H9 (cell line): ENCODE measurements around the gene CDC16. TPM values are rescaled to one million over a fixed set of nuclear protein-coding genes. Genes with fewer than 3 reads are reported as not detected.

Experiments
- DNase-seq: peaks from one replicate; pipeline ENCODE4 v3.0.0-alpha.2; 2017
- H2AFZ ChIP-seq: one replicate; pipeline ENCODE4 v1.6.1; 2013; ENCODE audit warnings: mild to moderate bottlenecking, low read length, control low read depth, moderate library complexity
- H2AK5ac ChIP-seq: 2 replicates; pipeline ENCODE4 v1.6.1; 2013; ENCODE audit warnings: low read length, control low read depth, mixed read lengths; ENCODE audit not compliant: insufficient read length
- H2BK120ac ChIP-seq: one replicate; pipeline ENCODE4 v1.6.1; 2013; ENCODE audit warnings: low read depth, mild to moderate bottlenecking, low read length, control low read depth, inconsistent platforms; ENCODE audit not compliant: poor library complexity, severe bottlenecking
- H2BK12ac ChIP-seq: 2 replicates; pipeline ENCODE4 v1.6.1; 2013; ENCODE audit warnings: low read length, control low read depth, mixed read lengths, low read depth; ENCODE audit not compliant: insufficient read length
- H2BK15ac ChIP-seq: 2 replicates; pipeline ENCODE4 v1.6.1; 2013; ENCODE audit warnings: low read depth, low read length, control low read depth
- H2BK20ac ChIP-seq: one replicate; pipeline ENCODE4 v1.6.1; 2013; ENCODE audit warnings: low read depth, mild to moderate bottlenecking, low read length, control low read depth, inconsistent platforms; ENCODE audit not compliant: poor library complexity, severe bottlenecking
- H2BK5ac ChIP-seq: 2 replicates; pipeline ENCODE4 v1.6.1; 2013; ENCODE audit warnings: low read length, control low read depth, mixed read lengths; ENCODE audit not compliant: insufficient read length
- H3K14ac ChIP-seq: 2 replicates; pipeline ENCODE4 v1.6.1; 2013; ENCODE audit warnings: low read length, control low read depth; ENCODE audit not compliant: insufficient read depth
- H3K18ac ChIP-seq: 2 replicates; pipeline ENCODE4 v1.6.1; 2013; ENCODE audit warnings: low read depth, mild to moderate bottlenecking, mixed read lengths, low read length, control low read depth; ENCODE audit not compliant: insufficient read length
- H3K23ac ChIP-seq: 2 replicates; pipeline ENCODE4 v1.6.1; 2013; ENCODE audit warnings: low read length, control low read depth, mixed read lengths, low read depth; ENCODE audit not compliant: insufficient read length
- H3K23me2 ChIP-seq: 2 replicates; pipeline ENCODE4 v1.6.1; 2013; ENCODE audit warnings: low read depth, mild to moderate bottlenecking, mixed read lengths, low read length, control low read depth; ENCODE audit not compliant: insufficient read length, poor library complexity, severe bottlenecking
- H3K27ac ChIP-seq: 2 replicates; pipeline ENCODE4 v1.5.1; 2013; ENCODE audit warnings: low read length, control low read depth, mixed read lengths, low read depth; ENCODE audit not compliant: insufficient read length
- H3K27me3 ChIP-seq: 2 replicates; pipeline ENCODE4 v1.6.1; 2013; ENCODE audit warnings: low read length, control low read depth, inconsistent platforms; ENCODE audit not compliant: insufficient read depth
- H3K4ac ChIP-seq: 2 replicates; pipeline ENCODE4 v1.6.1; 2013; ENCODE audit warnings: low read depth, mild to moderate bottlenecking, control low read depth, inconsistent platforms, low read length, moderate library complexity
- H3K4me1 ChIP-seq: 2 replicates; pipeline ENCODE4 v1.6.1; 2013; ENCODE audit warnings: low read length, control low read depth, inconsistent platforms; ENCODE audit not compliant: insufficient read depth
- H3K4me2 ChIP-seq: 2 replicates; pipeline ENCODE4 v1.6.1; 2013; ENCODE audit warnings: low read length, control low read depth, mixed read lengths; ENCODE audit not compliant: insufficient read length, insufficient read depth
- H3K56ac ChIP-seq: 2 replicates; pipeline ENCODE4 v1.6.1; 2013; ENCODE audit warnings: low read depth, mild to moderate bottlenecking, mixed read lengths, low read length, control low read depth; ENCODE audit not compliant: insufficient read length
- H3K79me1 ChIP-seq: 2 replicates; pipeline ENCODE4 v1.6.1; 2013; ENCODE audit warnings: low read depth, mild to moderate bottlenecking, moderate library complexity, low read length, control low read depth, inconsistent platforms; ENCODE audit not compliant: insufficient read depth, poor library complexity, severe bottlenecking
- H3K79me2 ChIP-seq: 2 replicates; pipeline ENCODE4 v1.6.1; 2013; ENCODE audit warnings: low read length, control low read depth, inconsistent platforms; ENCODE audit not compliant: insufficient read depth
- H3K9ac ChIP-seq: 2 replicates; pipeline ENCODE4 v1.6.1; 2013; ENCODE audit warnings: low read length, control low read depth, mixed read lengths; ENCODE audit not compliant: insufficient read length; ENCODE audit errors: extremely low read depth
- H3K9me3 ChIP-seq: one replicate; pipeline ENCODE4 v1.6.1; 2013; ENCODE audit warnings: low read depth, low read length, inconsistent platforms; ENCODE audit not compliant: control insufficient read depth
- H3T11ph ChIP-seq: one replicate; pipeline ENCODE4 v1.6.1; 2013; ENCODE audit warnings: mild to moderate bottlenecking, low read length, control low read depth, inconsistent platforms
- H4K20me1 ChIP-seq: one replicate; pipeline ENCODE4 v1.6.1; 2013; ENCODE audit not compliant: control insufficient read depth, insufficient read length, insufficient read depth
- H4K5ac ChIP-seq: 2 replicates; pipeline ENCODE4 v1.6.1; 2013; ENCODE audit warnings: low read depth, mild to moderate bottlenecking, mixed read lengths, low read length, control low read depth; ENCODE audit not compliant: insufficient read length
- H4K8ac ChIP-seq: replicated peaks from 2 replicates; pipeline ENCODE4 v1.6.1; 2013; ENCODE audit warnings: low read length, control low read depth, mixed read lengths, low read depth; ENCODE audit not compliant: insufficient read length
- H4K91ac ChIP-seq: 2 replicates; pipeline ENCODE4 v1.6.1; 2013; ENCODE audit warnings: low read depth, mild to moderate bottlenecking, moderate library complexity, mixed read lengths, low read length, control low read depth; ENCODE audit not compliant: insufficient read length
- H3K27ac Mint-ChIP-seq, 3 experiments: 2 replicates in 2 of 3; 3 replicates in 1 of 3; pipeline ENCODE4 v1.8.0; 2020 to 2021; ENCODE audit warnings: mixed read lengths in 3 of 3, mild to moderate bottlenecking in 1 of 3, moderate library complexity in 1 of 3
- H3K27me3 Mint-ChIP-seq: 2 replicates; pipeline ENCODE4 v1.8.0; 2021; ENCODE audit warnings: low read depth, mild to moderate bottlenecking, moderate library complexity, mixed read lengths
- H3K36me3 Mint-ChIP-seq, 3 experiments: 2 replicates in 2 of 3; 3 replicates in 1 of 3; pipeline ENCODE4 v1.8.0; 2020 to 2021; ENCODE audit warnings: low read depth in 3 of 3, mixed read lengths in 3 of 3; ENCODE audit not compliant: insufficient read depth in 1 of 3
- H3K4me1 Mint-ChIP-seq, 2 experiments: 2 replicates each; pipeline ENCODE4 v1.8.0; 2020; ENCODE audit warnings: mixed read lengths in 2 of 2
- H3K4me3 Mint-ChIP-seq, 2 experiments: 2 replicates in 1 of 2; 3 replicates in 1 of 2; pipeline ENCODE4 v1.8.0; 2020 to 2021; ENCODE audit warnings: mild to moderate bottlenecking in 2 of 2, mixed read lengths in 2 of 2, moderate library complexity in 1 of 2
- H3K9me3 Mint-ChIP-seq, 2 experiments: 2 replicates in 1 of 2; 3 replicates in 1 of 2; pipeline ENCODE4 v1.8.0; 2020; ENCODE audit warnings: mild to moderate bottlenecking in 2 of 2, mixed read lengths in 2 of 2, moderate library complexity in 1 of 2
- total RNA-seq: library from RNA; stranded (reverse); gene quantifications from 2 replicates; pipeline ENCODE4 v1.2.1, GENCODE V29; 2021
- TF ChIP-seq, protein P1 (sequence below): fragments of 200-600 bp; sonication (generic); conservative IDR thresholded peaks from 3 replicates; pipeline ENCODE4 v1.8.0; 2021; ENCODE audit warnings: antibody characterized with exemption, mild to moderate bottlenecking

Gene CDC16
- total RNA-seq, 1 experiment from 2014 or later: 91.9 TPM

DNA sequence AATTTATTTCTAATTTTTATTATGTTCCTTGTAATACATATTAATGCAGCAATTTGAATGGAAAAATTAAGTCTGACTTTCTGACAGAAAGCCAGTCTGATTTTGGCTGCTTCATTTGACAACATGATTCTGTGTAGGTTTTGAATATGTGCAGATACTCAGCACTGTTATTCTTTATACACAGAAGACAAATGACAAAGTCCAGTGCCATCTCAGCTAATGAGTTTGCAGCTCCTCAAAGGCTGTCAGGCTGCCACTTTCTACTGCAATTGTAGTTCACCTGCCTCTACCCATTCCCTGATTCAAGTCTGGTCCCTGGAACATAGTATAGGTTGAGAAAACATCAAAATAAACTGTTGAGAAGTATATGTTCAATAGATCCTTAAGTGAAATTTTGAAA, 76.7 kb downstream of the CDC16 start:
- Histone ChIP-seq H3K9ac (no peak overlapping the region), H2BK120ac (no peak overlapping the region), H4K20me1 (no peaks in the 10 kb centered on the region), H2AK5ac (no peak overlapping the region), H2AFZ (no peak overlapping the region), H3K79me2 (peaks cover 4% of the 10 kb centered on the region; the same call in 1 of the 2 replicates), H3K14ac (no peak overlapping the region), H3K23ac (no peak overlapping the region), H4K8ac (no peak overlapping the region), H4K91ac (no peak overlapping the region), H3K4me2 (no peak overlapping the region), H3T11ph (no peak overlapping the region), H3K18ac (no peak overlapping the region), H3K27ac (no peak overlapping the region), H3K4me1 (no peaks in the 10 kb centered on the region), H3K23me2 (peaks cover 3% of the 10 kb centered on the region), H2BK5ac (no peak overlapping the region), H2BK15ac (no peak overlapping the region), H2BK12ac (no peak overlapping the region), H3K4ac (no peak overlapping the region), H2BK20ac (no peak overlapping the region), H3K27me3 (no peaks in the 10 kb centered on the region), H4K5ac (no peak overlapping the region), H3K56ac (no peak overlapping the region), H3K9me3 (no peaks in the 10 kb centered on the region), H3K79me1 (no peaks in the 10 kb centered on the region)
- Mint-ChIP-seq H3K36me3 (peaks cover 1 to 16% (median 14%) of the 10 kb centered on the region in 3 experiments; a peak in 5 of 7 replicates), H3K4me3 (no peak overlapping the region), H3K9me3 (no peaks in the 10 kb centered on the region), H3K27ac (no peak overlapping the region), H3K4me1 (peaks cover 14 to 17% of the 10 kb centered on the region in 2 experiments), H3K27me3 (no peaks in the 10 kb centered on the region)
- DNase-seq: no peak
- TF ChIP-seq, protein P1, sequence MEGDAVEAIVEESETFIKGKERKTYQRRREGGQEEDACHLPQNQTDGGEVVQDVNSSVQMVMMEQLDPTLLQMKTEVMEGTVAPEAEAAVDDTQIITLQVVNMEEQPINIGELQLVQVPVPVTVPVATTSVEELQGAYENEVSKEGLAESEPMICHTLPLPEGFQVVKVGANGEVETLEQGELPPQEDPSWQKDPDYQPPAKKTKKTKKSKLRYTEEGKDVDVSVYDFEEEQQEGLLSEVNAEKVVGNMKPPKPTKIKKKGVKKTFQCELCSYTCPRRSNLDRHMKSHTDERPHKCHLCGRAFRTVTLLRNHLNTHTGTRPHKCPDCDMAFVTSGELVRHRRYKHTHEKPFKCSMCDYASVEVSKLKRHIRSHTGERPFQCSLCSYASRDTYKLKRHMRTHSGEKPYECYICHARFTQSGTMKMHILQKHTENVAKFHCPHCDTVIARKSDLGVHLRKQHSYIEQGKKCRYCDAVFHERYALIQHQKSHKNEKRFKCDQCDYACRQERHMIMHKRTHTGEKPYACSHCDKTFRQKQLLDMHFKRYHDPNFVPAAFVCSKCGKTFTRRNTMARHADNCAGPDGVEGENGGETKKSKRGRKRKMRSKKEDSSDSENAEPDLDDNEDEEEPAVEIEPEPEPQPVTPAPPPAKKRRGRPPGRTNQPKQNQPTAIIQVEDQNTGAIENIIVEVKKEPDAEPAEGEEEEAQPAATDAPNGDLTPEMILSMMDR: no peak
